ENCODE data around the gene MYO10.

The MYO10 gene

DNA sequence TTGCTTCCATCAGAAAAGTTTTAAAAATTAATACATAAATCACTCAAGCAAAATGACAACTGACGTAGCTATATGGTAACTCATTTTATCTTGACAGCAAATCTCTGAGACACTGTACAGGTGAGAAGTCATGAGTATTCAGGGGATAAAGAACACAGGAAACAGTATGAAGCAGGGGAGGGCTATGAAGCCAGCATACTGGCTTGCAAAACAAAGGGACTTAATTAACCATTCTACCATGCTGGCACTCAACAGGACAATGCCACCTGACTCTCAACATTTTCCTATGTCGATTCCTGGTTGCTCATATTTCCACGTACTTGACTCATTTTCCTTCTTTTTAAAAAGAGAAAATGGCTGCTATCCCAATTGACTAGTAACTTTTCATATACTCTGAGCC, 167.9 kb downstream of the MYO10 start:
- TF ChIP-seq, protein P1, sequence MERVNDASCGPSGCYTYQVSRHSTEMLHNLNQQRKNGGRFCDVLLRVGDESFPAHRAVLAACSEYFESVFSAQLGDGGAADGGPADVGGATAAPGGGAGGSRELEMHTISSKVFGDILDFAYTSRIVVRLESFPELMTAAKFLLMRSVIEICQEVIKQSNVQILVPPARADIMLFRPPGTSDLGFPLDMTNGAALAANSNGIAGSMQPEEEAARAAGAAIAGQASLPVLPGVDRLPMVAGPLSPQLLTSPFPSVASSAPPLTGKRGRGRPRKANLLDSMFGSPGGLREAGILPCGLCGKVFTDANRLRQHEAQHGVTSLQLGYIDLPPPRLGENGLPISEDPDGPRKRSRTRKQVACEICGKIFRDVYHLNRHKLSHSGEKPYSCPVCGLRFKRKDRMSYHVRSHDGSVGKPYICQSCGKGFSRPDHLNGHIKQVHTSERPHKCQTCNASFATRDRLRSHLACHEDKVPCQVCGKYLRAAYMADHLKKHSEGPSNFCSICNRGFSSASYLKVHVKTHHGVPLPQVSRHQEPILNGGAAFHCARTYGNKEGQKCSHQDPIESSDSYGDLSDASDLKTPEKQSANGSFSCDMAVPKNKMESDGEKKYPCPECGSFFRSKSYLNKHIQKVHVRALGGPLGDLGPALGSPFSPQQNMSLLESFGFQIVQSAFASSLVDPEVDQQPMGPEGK (CRISPR knock-in tag; IDR thresholded peaks at IDR 0.05; ENCODE audit: borderline replicate concordance) = no peak
- TF ChIP-seq, protein P2, sequence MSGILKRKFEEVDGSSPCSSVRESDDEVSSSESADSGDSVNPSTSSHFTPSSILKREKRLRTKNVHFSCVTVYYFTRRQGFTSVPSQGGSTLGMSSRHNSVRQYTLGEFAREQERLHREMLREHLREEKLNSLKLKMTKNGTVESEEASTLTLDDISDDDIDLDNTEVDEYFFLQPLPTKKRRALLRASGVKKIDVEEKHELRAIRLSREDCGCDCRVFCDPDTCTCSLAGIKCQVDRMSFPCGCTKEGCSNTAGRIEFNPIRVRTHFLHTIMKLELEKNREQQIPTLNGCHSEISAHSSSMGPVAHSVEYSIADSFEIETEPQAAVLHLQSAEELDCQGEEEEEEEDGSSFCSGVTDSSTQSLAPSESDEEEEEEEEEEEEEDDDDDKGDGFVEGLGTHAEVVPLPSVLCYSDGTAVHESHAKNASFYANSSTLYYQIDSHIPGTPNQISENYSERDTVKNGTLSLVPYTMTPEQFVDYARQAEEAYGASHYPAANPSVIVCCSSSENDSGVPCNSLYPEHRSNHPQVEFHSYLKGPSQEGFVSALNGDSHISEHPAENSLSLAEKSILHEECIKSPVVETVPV (CRISPR knock-in tag; IDR thresholded peaks at IDR 0.05) = no peak
- TF ChIP-seq, protein P3, sequence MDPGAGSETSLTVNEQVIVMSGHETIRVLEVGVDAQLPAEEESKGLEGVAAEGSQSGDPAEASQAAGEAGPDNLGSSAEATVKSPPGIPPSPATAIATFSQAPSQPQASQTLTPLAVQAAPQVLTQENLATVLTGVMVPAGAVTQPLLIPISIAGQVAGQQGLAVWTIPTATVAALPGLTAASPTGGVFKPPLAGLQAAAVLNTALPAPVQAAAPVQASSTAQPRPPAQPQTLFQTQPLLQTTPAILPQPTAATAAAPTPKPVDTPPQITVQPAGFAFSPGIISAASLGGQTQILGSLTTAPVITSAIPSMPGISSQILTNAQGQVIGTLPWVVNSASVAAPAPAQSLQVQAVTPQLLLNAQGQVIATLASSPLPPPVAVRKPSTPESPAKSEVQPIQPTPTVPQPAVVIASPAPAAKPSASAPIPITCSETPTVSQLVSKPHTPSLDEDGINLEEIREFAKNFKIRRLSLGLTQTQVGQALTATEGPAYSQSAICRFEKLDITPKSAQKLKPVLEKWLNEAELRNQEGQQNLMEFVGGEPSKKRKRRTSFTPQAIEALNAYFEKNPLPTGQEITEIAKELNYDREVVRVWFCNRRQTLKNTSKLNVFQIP (CRISPR knock-in tag; IDR thresholded peaks at IDR 0.05; ENCODE audit: borderline replicate concordance, low read depth) = no peak
- TF ChIP-seq, protein P4, sequence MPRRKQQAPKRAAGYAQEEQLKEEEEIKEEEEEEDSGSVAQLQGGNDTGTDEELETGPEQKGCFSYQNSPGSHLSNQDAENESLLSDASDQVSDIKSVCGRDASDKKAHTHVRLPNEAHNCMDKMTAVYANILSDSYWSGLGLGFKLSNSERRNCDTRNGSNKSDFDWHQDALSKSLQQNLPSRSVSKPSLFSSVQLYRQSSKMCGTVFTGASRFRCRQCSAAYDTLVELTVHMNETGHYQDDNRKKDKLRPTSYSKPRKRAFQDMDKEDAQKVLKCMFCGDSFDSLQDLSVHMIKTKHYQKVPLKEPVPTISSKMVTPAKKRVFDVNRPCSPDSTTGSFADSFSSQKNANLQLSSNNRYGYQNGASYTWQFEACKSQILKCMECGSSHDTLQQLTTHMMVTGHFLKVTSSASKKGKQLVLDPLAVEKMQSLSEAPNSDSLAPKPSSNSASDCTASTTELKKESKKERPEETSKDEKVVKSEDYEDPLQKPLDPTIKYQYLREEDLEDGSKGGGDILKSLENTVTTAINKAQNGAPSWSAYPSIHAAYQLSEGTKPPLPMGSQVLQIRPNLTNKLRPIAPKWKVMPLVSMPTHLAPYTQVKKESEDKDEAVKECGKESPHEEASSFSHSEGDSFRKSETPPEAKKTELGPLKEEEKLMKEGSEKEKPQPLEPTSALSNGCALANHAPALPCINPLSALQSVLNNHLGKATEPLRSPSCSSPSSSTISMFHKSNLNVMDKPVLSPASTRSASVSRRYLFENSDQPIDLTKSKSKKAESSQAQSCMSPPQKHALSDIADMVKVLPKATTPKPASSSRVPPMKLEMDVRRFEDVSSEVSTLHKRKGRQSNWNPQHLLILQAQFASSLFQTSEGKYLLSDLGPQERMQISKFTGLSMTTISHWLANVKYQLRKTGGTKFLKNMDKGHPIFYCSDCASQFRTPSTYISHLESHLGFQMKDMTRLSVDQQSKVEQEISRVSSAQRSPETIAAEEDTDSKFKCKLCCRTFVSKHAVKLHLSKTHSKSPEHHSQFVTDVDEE (CRISPR knock-in tag; IDR thresholded peaks at IDR 0.05) = no peak
- no peak for TF ChIP-seq ESRRG (CRISPR knock-in tag; IDR thresholded peaks at IDR 0.05)
- TF ChIP-seq GLIS3 (CRISPR knock-in tag; IDR thresholded peaks at IDR 0.05) = no peak
- no peak for TF ChIP-seq TCF4 (CRISPR knock-in tag; IDR thresholded peaks at IDR 0.05; ENCODE audit: borderline replicate concordance)
- no peak for TF ChIP-seq TOX (CRISPR knock-in tag; IDR thresholded peaks at IDR 0.05; ENCODE audit: borderline replicate concordance)
- TF ChIP-seq ZNF565 (CRISPR knock-in tag; conservative IDR thresholded peaks at IDR 0.05; ENCODE audit: low read depth) = no peak
- ATAC-seq = no peak

DNA sequence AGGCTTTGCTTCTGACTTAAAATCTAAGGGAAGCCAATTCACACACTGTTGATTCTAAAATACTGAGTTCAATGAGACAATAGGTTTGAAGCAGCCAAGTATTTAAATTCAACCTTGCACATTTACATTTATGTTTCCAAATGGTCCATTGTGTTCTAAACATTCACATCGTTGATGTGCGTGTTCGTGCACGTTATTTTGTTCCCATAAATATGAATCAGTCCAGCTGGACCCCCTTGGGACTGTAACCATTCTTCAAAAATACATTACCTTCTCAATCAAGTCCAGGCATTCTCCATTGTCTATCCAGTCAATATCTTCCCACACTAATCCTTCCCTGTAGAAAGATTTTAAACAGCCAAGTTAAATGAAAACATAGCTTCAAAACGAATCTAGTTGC, 172.9 kb downstream of the MYO10 start:
- no peak for TF ChIP-seq ZNF8 (CRISPR knock-in tag; IDR thresholded peaks at IDR 0.05)
- TF ChIP-seq, protein P1 (CRISPR knock-in tag; IDR thresholded peaks at IDR 0.05; ENCODE audit: borderline replicate concordance) = no peak
- TF ChIP-seq, protein P3 (CRISPR knock-in tag; IDR thresholded peaks at IDR 0.05; ENCODE audit: borderline replicate concordance, low read depth) = no peak
- TF ChIP-seq ARNTL (CRISPR knock-in tag; IDR thresholded peaks at IDR 0.05; ENCODE audit: borderline replicate concordance, low read depth) = no peak
- TF ChIP-seq ZC3H10 (CRISPR knock-in tag; IDR thresholded peaks at IDR 0.05) = no peak
- TF ChIP-seq BACH2 (CRISPR knock-in tag; IDR thresholded peaks at IDR 0.05; ENCODE audit: borderline replicate concordance) = no peak
- no peak for TF ChIP-seq SNAI2 (CRISPR knock-in tag; IDR thresholded peaks at IDR 0.05)
- TF ChIP-seq, protein P5, sequence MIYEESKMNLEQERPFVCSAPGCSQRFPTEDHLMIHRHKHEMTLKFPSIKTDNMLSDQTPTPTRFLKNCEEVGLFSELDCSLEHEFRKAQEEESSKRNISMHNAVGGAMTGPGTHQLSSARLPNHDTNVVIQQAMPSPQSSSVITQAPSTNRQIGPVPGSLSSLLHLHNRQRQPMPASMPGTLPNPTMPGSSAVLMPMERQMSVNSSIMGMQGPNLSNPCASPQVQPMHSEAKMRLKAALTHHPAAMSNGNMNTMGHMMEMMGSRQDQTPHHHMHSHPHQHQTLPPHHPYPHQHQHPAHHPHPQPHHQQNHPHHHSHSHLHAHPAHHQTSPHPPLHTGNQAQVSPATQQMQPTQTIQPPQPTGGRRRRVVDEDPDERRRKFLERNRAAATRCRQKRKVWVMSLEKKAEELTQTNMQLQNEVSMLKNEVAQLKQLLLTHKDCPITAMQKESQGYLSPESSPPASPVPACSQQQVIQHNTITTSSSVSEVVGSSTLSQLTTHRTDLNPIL (CRISPR knock-in tag; IDR thresholded peaks at IDR 0.05; ENCODE audit: low read depth) = no peak
- TF ChIP-seq CSDC2 (CRISPR knock-in tag; IDR thresholded peaks at IDR 0.05) = no peak
- no peak for TF ChIP-seq TCF4 (CRISPR knock-in tag; IDR thresholded peaks at IDR 0.05; ENCODE audit: borderline replicate concordance)
- no peak for TF ChIP-seq ZNF565 (CRISPR knock-in tag; conservative IDR thresholded peaks at IDR 0.05; ENCODE audit: low read depth)
- no peak for TF ChIP-seq ZFP30 (CRISPR knock-in tag; IDR thresholded peaks at IDR 0.05)
- TF ChIP-seq, protein P2 (CRISPR knock-in tag; IDR thresholded peaks at IDR 0.05) = no peak
- TF ChIP-seq ZFP3 (CRISPR knock-in tag; IDR thresholded peaks at IDR 0.05) = no peak
- TF ChIP-seq OSR1 (CRISPR knock-in tag; IDR thresholded peaks at IDR 0.05) = no peak
- no peak for TF ChIP-seq ZNF70 (CRISPR knock-in tag; IDR thresholded peaks at IDR 0.05)
- ATAC-seq = no peak
